Measurements from ENCODE around the gene FAM78B. TPM values are rescaled to one million over a fixed set of nuclear protein-coding genes. Genes with fewer than 3 reads are reported as not detected.

FAM78B gene
- total RNA-seq, 4 donors from 2014 or later = 0.21 to 3.3 (median 0.26) TPM; not detected in 1

DNA sequence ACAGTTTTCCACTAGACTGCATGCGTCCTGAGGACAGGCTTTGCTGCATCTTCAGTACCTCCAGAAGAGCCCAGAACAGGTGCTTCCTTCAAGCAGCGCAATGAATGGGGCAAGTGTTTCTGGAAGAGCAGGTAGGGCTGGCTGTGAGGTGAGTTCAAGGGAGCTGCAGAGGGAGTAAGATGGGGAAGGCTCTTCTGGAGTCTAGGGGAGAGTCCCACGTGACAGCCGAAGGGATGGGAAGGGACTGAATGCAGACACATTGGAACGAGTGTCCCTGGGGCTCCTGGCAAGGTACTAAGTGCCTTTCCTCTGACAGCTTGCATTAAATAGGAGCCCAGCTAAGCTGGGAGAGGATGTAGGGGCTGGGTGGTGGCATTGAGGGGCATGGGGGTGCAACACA lies 84.2 kb downstream of the FAM78B start:
- no peaks in the 10 kb centered on the region for H3K9me3 ChIP-seq
- no peak overlapping the region for H3K27ac ChIP-seq
- intact Hi-C loops (cut with DNase I; ENCODE audit: low total_unique reads) = no loop called here
- H3K36me3 ChIP-seq = no peaks in the 10 kb centered on the region
- TF ChIP-seq, protein P1, sequence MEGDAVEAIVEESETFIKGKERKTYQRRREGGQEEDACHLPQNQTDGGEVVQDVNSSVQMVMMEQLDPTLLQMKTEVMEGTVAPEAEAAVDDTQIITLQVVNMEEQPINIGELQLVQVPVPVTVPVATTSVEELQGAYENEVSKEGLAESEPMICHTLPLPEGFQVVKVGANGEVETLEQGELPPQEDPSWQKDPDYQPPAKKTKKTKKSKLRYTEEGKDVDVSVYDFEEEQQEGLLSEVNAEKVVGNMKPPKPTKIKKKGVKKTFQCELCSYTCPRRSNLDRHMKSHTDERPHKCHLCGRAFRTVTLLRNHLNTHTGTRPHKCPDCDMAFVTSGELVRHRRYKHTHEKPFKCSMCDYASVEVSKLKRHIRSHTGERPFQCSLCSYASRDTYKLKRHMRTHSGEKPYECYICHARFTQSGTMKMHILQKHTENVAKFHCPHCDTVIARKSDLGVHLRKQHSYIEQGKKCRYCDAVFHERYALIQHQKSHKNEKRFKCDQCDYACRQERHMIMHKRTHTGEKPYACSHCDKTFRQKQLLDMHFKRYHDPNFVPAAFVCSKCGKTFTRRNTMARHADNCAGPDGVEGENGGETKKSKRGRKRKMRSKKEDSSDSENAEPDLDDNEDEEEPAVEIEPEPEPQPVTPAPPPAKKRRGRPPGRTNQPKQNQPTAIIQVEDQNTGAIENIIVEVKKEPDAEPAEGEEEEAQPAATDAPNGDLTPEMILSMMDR (IDR thresholded peaks at IDR 0.05) = no peak
- TF ChIP-seq POLR2A (IDR thresholded peaks at IDR 0.05) = no peak
- H3K4me1 ChIP-seq = no peaks in the 10 kb centered on the region
- no peak overlapping the region for H3K4me3 ChIP-seq
- DNase-seq = no peak
- no peaks in the 10 kb centered on the region for H3K27me3 ChIP-seq

DNA sequence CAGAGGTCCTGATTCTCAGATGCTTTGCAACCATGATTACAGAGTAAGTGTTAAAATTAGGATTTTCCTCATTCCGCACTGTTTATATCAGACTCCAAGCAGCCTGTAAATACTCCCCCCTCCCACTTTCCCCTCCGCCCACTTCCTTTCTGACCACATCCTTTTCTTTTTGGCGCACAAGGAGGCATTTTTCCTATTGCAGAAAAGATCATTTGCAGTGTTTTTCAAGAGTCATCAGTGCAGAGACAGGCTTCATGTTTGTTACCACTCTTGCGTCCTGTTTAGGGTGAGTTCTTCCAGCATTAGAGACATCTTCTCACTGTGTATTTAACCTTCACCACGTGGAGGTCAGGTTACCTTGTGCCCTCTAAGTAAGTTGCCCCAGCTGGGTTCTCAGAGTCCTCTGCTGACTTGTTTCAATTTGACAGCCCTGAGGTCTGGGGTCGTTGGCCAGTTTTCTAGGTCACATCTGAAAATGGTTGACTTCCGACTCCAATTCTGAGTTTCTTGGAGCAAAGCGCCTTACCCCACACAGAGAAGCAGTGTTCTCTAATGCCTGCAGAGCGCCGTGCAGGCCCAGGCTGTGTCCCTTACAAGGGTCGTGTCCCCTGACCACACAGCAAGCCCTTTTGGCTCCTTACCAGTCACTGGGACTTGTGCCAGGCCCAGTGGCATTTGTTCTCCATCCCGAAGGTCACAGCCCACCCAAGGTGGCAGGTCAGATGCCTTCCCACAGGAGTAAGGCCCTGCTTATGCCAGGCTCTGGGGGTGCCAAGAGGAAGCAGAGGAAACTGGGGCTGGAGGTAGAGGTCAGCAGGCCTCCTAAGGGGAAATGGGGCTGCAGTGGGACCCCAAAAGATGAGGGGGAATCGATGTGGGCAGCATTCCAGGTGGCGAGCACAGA lies 85.6 kb downstream of the FAM78B start:
- H3K27ac ChIP-seq = peak overlapping the region; percentile 60 to 63
- no peaks in the 10 kb centered on the region for H3K27me3 ChIP-seq
- no peaks in the 10 kb centered on the region for H3K4me1 ChIP-seq
- DNase-seq = peak in 1 of 2 donors; percentile 30
- no peaks in the 10 kb centered on the region for H3K9me3 ChIP-seq
- H3K36me3 ChIP-seq = no peaks in the 10 kb centered on the region
- no peak for TF ChIP-seq POLR2A (IDR thresholded peaks at IDR 0.05)
- TF ChIP-seq, protein P1 (IDR thresholded peaks at IDR 0.05) = no peak
- intact Hi-C loops (cut with DNase I; ENCODE audit: low total_unique reads) = no loop called here
- no peak overlapping the region for H3K4me3 ChIP-seq

DNA sequence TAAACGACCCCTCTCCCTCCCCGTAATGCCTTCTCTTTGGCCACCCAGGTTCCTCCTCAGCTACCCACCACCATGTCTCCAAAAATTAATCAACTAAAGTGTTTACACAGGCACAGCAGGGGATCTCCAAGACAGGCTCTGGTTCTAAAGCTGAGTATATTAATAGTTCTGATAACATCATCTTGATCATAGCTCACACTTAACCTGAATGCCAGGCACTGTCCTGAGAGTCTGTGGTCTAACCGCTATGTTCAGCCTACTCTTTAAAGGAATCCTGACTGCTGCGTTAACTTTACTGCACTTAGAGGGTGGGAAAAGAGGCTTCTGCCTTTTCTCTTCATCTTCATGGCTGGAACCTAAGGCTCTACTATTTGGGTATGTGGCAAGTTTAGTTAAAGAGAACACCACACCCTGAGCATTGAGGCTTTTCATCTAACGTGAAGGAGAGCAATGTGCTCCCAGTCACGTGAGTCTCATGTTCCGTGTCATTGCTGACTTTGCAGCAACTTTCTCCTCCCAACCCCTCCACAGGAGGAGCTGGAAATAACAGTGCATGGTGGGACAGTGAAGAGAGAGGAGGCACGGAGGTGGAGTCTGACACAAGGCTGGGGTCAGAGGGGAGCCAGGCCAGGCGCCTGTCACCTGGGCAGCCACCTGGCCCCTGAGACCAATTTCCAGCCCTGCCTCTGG lies 86.4 kb downstream of the FAM78B start:
- Histone ChIP-seq H3K27me3 (no peaks in the 10 kb centered on the region), H3K9me3 (no peaks in the 10 kb centered on the region), H3K4me3 (no peak overlapping the region), H3K27ac (peak overlapping the region; percentile 60 to 63), H3K36me3 (no peaks in the 10 kb centered on the region), H3K4me1 (no peaks in the 10 kb centered on the region)
- no peak for TF ChIP-seq POLR2A (IDR thresholded peaks at IDR 0.05)
- TF ChIP-seq, protein P1 (IDR thresholded peaks at IDR 0.05) = no peak
- peak; percentile 18 to 30 for DNase-seq
- intact Hi-C loops (cut with DNase I; ENCODE audit: low total_unique reads) = no loop called here

DNA sequence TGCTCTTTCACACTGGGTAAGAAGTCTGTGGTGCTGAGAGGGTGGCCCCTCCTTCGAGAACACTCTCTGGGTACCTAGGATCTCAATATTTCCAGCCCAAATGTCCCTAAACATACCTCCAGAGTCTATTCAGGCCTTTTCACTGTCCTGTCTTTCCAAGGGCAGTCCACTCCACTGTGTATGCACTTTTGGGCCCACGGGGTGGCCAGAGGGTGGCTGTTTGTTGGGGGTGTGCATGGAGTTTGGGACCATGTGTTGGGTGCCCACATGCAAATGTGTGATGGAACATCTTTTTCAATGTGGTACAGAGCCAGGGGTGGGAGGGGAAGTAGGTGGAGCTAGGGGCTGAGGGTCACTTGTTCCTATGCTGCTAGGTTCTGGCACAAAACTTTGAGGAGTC lies 87.5 kb downstream of the FAM78B start:
- no peaks in the 10 kb centered on the region for H3K9me3 ChIP-seq
- no peak overlapping the region for H3K27ac ChIP-seq
- intact Hi-C loops (cut with DNase I; ENCODE audit: low total_unique reads) = no loop called here
- DNase-seq = no peak
- H3K36me3 ChIP-seq = no peaks in the 10 kb centered on the region
- no peak for TF ChIP-seq POLR2A (IDR thresholded peaks at IDR 0.05)
- TF ChIP-seq, protein P1 (IDR thresholded peaks at IDR 0.05) = no peak
- H3K4me3 ChIP-seq = no peak overlapping the region
- H3K4me1 ChIP-seq = no peaks in the 10 kb centered on the region
- H3K27me3 ChIP-seq = no peaks in the 10 kb centered on the region

DNA sequence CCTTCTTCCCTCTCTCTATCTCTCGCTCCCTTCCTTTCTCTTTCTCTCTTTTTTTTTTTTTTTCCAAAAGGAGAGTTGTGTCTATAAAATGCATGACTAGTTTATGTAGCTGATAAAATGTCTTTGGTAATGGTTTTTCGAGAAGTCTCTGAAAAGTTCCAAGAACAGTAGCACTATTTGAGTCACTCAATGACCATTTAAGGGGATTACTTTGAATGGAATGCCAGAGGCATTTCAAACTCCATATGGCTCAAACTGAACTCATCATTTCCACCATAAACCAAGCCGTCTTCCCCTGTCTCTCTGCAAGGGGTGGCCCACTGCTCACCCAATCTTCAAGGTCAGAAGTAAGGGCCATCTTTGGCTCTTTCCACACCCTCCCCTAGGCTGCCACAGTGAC lies 93.3 kb downstream of the FAM78B start:
- Histone ChIP-seq H3K36me3 (no peaks in the 10 kb centered on the region), H3K27ac (no peak overlapping the region), H3K9me3 (no peaks in the 10 kb centered on the region), H3K4me3 (no peak overlapping the region), H3K4me1 (no peaks in the 10 kb centered on the region), H3K27me3 (no peaks in the 10 kb centered on the region)
- intact Hi-C loops (cut with DNase I; ENCODE audit: low total_unique reads) = no loop called here
- TF ChIP-seq POLR2A (IDR thresholded peaks at IDR 0.05) = no peak
- TF ChIP-seq, protein P1 (IDR thresholded peaks at IDR 0.05) = no peak
- no peak for DNase-seq
